SK-N-SH treated with all-trans-retinoic acid at 6 μM for 48 hours (cell line): Measurements from ENCODE around the gene IQCC.
A peak's percentile ranks its signal among the peaks of the same experiment; 100 is the strongest.

Source experiments
- ATAC-seq: fragments of 200-7000 bp; cut with Tn5 transposase; 3 replicates; pipeline ENCODE4 v1.9.1; 2020; ENCODE audit warnings: mild to moderate bottlenecking, moderate library complexity
- ARNTL ChIP-seq: fragments of 450-650 bp; formaldehyde crosslinking; IDR thresholded peaks from 2 replicates; pipeline ENCODE4 v1.5.0; 2020; ENCODE audit warnings: low read depth, mild to moderate bottlenecking, moderate library complexity, borderline replicate concordance
- CSDC2 ChIP-seq: fragments of 250-450 bp; sonication (Bioruptor Pico); IDR thresholded peaks from 2 replicates; pipeline ENCODE4 v1.5.0; 2020; ENCODE audit warnings: mild to moderate bottlenecking, moderate library complexity
- ESRRG ChIP-seq: fragments of 250-450 bp; sonication (Bioruptor Pico); IDR thresholded peaks from 2 replicates; pipeline ENCODE4 v1.6.1; 2021; ENCODE audit warnings: mild to moderate bottlenecking
- GLIS3 ChIP-seq: fragments of 250-450 bp; sonication (Bioruptor Pico); IDR thresholded peaks from 2 replicates; pipeline ENCODE4 v1.5.0; 2020; ENCODE audit warnings: mild to moderate bottlenecking, moderate library complexity
- ISL1 ChIP-seq: fragments of 250-450 bp; sonication (Bioruptor Pico); IDR thresholded peaks from 2 replicates; pipeline ENCODE4 v2.1.2; 2022; ENCODE audit warnings: mild to moderate bottlenecking, moderate library complexity
- OSR1 ChIP-seq: fragments of 250-450 bp; sonication (Bioruptor Pico); IDR thresholded peaks from 2 replicates; pipeline ENCODE4 v1.8.0; 2022; ENCODE audit warnings: moderate library complexity, mild to moderate bottlenecking, inconsistent platforms
- POU6F1 ChIP-seq: fragments of 250-450 bp; sonication (Bioruptor Pico); IDR thresholded peaks from 2 replicates; pipeline ENCODE4 v1.8.0; 2021; ENCODE audit warnings: low read depth, mild to moderate bottlenecking, moderate library complexity, borderline replicate concordance
- RARB ChIP-seq: fragments of 250-450 bp; sonication (Bioruptor Pico); IDR thresholded peaks from 2 replicates; pipeline ENCODE4 v1.8.0; 2021; ENCODE audit warnings: mild to moderate bottlenecking, moderate library complexity
- TCF4 ChIP-seq: fragments of 250-450 bp; sonication (Bioruptor Pico); IDR thresholded peaks from 2 replicates; pipeline ENCODE4 v1.8.0; 2021; ENCODE audit warnings: mild to moderate bottlenecking, moderate library complexity, borderline replicate concordance
- TOX ChIP-seq: fragments of 250-450 bp; sonication (Bioruptor Pico); IDR thresholded peaks from 2 replicates; pipeline ENCODE4 v1.8.0; 2021; ENCODE audit warnings: mild to moderate bottlenecking, moderate library complexity, borderline replicate concordance
- ZC3H10 ChIP-seq: fragments of 250-450 bp; sonication (Bioruptor Pico); IDR thresholded peaks from 2 replicates; pipeline ENCODE4 v1.5.1; 2021; ENCODE audit warnings: mild to moderate bottlenecking, moderate library complexity
- ZFP3 ChIP-seq: fragments of 250-450 bp; sonication (Bioruptor Pico); IDR thresholded peaks from 2 replicates; pipeline ENCODE4 v1.5.0; 2020; ENCODE audit warnings: mild to moderate bottlenecking, moderate library complexity
- ZNF565 ChIP-seq: fragments of 450-650 bp; formaldehyde crosslinking; conservative IDR thresholded peaks from 2 replicates; pipeline ENCODE4 v1.5.0; 2020; ENCODE audit warnings: low read depth, mild to moderate bottlenecking, moderate library complexity
- ZNF70 ChIP-seq: fragments of 450-650 bp; formaldehyde crosslinking; IDR thresholded peaks from 2 replicates; pipeline ENCODE4 v1.5.0; 2020; ENCODE audit warnings: mild to moderate bottlenecking, moderate library complexity
- ZNF8 ChIP-seq: fragments of 450-650 bp; formaldehyde crosslinking; IDR thresholded peaks from 2 replicates; pipeline ENCODE4 v1.5.0; 2020; ENCODE audit warnings: mild to moderate bottlenecking, moderate library complexity
- TF ChIP-seq, protein P1 (sequence below): fragments of 250-450 bp; sonication (Bioruptor Pico); IDR thresholded peaks from 2 replicates; pipeline ENCODE4 v1.5.0; 2020; ENCODE audit warnings: mild to moderate bottlenecking, moderate library complexity
- TF ChIP-seq, protein P2 (sequence below): fragments of 250-450 bp; sonication (Bioruptor Pico); IDR thresholded peaks from 2 replicates; pipeline ENCODE4 v1.8.0; 2020; ENCODE audit warnings: mild to moderate bottlenecking, moderate library complexity, borderline replicate concordance

Gene IQCC

DNA sequence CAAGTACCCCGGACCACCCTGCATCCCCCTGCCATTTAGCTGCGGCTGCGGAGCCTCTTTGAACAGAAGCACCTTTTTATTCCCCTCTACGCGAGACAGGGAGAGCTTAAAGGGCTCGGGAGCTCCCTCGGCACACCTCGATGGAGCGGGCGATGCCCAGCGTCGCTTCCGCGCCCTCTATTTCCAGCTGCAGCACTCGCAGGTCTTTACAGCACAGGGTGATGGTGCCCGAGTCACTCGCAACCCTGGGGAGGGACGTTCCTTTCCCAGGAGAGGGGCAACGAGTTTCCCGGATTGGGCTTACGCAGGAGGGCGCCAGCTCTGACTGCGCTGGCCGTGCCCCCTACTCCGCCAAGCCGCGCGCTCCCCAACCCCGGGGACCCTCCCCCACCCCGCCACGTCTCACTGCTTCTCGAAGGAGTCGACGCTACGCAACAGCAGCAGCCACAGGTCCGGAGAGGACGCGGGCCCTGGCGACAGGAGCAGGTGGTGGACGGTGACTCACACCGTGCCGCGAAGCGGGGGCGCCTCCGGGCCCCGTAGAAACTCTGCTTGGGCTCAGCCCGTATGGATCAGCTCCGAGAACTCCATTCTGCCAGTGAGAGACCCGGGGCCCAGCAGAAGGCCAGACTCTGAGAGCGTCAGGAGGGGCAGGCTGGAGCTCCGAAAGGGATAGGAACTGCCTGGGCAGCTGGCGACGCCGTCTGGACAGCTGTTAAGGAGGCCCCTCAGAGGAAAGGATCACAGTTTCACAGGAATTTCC, 35.7 kb downstream of the IQCC start:
- no peak for TF ChIP-seq ARNTL (CRISPR knock-in tag)

GRCh38 chr1:32242341-32242851, 36.9 kb downstream of the IQCC start:
- no peak for ATAC-seq
- TF ChIP-seq ESRRG (CRISPR knock-in tag) (no peak), ZFP3 (CRISPR knock-in tag) (no peak), TCF4 (CRISPR knock-in tag) (no peak), POU6F1 (no peak), ZC3H10 (CRISPR knock-in tag) (no peak), ZNF70 (CRISPR knock-in tag) (no peak), ARNTL (CRISPR knock-in tag) (no peak), GLIS3 (CRISPR knock-in tag) (no peak)
- TF ChIP-seq, protein P1, sequence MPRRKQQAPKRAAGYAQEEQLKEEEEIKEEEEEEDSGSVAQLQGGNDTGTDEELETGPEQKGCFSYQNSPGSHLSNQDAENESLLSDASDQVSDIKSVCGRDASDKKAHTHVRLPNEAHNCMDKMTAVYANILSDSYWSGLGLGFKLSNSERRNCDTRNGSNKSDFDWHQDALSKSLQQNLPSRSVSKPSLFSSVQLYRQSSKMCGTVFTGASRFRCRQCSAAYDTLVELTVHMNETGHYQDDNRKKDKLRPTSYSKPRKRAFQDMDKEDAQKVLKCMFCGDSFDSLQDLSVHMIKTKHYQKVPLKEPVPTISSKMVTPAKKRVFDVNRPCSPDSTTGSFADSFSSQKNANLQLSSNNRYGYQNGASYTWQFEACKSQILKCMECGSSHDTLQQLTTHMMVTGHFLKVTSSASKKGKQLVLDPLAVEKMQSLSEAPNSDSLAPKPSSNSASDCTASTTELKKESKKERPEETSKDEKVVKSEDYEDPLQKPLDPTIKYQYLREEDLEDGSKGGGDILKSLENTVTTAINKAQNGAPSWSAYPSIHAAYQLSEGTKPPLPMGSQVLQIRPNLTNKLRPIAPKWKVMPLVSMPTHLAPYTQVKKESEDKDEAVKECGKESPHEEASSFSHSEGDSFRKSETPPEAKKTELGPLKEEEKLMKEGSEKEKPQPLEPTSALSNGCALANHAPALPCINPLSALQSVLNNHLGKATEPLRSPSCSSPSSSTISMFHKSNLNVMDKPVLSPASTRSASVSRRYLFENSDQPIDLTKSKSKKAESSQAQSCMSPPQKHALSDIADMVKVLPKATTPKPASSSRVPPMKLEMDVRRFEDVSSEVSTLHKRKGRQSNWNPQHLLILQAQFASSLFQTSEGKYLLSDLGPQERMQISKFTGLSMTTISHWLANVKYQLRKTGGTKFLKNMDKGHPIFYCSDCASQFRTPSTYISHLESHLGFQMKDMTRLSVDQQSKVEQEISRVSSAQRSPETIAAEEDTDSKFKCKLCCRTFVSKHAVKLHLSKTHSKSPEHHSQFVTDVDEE (CRISPR knock-in tag): no peak

More for the DNA sequence above, 35.7 kb downstream of the IQCC start:
- peak; percentile 67 for ATAC-seq

DNA sequence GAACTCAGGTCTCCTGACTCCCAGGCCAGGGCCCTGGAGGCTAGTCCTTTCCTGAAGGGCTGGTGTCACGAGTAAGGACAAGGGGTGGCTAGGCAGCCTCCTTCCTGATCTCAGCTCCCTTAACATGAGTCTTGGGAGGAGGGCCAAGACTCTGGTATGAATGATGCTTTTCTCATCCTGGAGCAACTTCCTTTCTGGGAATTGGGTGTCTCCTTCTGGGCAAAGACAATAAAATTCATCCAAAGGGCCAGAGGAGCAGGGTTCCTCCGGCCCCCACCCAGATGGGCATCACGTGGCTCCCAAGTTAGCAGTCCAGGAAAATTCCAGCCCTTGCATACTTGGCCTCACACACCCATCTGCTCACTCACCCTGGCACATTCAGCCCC, 41.4 kb downstream of the IQCC start, which contains the start of gene FAM167B:
Gene FAM167B (plus strand): TSS at position 335 of the 386 bp plus-strand sequence. CDS start 200 bp downstream, outside the sequence.
- ATAC-seq: peak; percentile 49
- no peak for TF ChIP-seq POU6F1
- no peak for TF ChIP-seq ZNF565 (CRISPR knock-in tag)
- TF ChIP-seq TOX: no peak
- TF ChIP-seq CSDC2 (CRISPR knock-in tag): no peak
- no peak for TF ChIP-seq ISL1 (CRISPR knock-in tag)
- no peak for TF ChIP-seq ZFP3 (CRISPR knock-in tag)
- TF ChIP-seq, protein P2, sequence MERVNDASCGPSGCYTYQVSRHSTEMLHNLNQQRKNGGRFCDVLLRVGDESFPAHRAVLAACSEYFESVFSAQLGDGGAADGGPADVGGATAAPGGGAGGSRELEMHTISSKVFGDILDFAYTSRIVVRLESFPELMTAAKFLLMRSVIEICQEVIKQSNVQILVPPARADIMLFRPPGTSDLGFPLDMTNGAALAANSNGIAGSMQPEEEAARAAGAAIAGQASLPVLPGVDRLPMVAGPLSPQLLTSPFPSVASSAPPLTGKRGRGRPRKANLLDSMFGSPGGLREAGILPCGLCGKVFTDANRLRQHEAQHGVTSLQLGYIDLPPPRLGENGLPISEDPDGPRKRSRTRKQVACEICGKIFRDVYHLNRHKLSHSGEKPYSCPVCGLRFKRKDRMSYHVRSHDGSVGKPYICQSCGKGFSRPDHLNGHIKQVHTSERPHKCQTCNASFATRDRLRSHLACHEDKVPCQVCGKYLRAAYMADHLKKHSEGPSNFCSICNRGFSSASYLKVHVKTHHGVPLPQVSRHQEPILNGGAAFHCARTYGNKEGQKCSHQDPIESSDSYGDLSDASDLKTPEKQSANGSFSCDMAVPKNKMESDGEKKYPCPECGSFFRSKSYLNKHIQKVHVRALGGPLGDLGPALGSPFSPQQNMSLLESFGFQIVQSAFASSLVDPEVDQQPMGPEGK (CRISPR knock-in tag): no peak
- TF ChIP-seq, protein P1 (CRISPR knock-in tag): no peak
- no peak for TF ChIP-seq ZC3H10 (CRISPR knock-in tag)
- no peak for TF ChIP-seq RARB
- no peak for TF ChIP-seq OSR1 (CRISPR knock-in tag)
- TF ChIP-seq ZNF70 (CRISPR knock-in tag): no peak
- no peak for TF ChIP-seq ZNF8 (CRISPR knock-in tag)
